Measurements from ENCODE around the gene SLC4A8. TPM values are rescaled to one million over a fixed set of nuclear protein-coding genes. Genes with fewer than 3 reads are reported as not detected.

Gene SLC4A8
- total RNA-seq, 2 donors from 2014 or later: 2.8 to 7.1 TPM

GRCh38 chr12:51473947-51474346, 49.3 kb downstream of the SLC4A8 start:
- H3K4me3 ChIP-seq: no peak overlapping the region
- no peak for DNase-seq (ENCODE audit: low spot score)
- H3K27me3 ChIP-seq (replicated peaks; ENCODE audit: insufficient read depth): no peaks in the 10 kb centered on the region

GRCh38 chr12:51475543-51475942, 50.9 kb downstream of the SLC4A8 start:
- Histone ChIP-seq H3K36me3 (no peaks in the 10 kb centered on the region), H3K27ac (no peak overlapping the region), H3K4me3 (no peak overlapping the region), H3K9me3 (no peaks in the 10 kb centered on the region), H3K4me1 (ENCODE audit: control insufficient read depth in 1 of 2, low read depth in 2 of 2) (no peaks in the 10 kb centered on the region), H3K27me3 (replicated peaks; ENCODE audit: insufficient read depth) (no peaks in the 10 kb centered on the region)
- DNase-seq (ENCODE audit: low spot score): no peak
- ATAC-seq (ENCODE audit: insufficient number of reproducible peaks, low FRiP score, low read depth): no peak
- TF ChIP-seq CTCF (IDR thresholded peaks at IDR 0.05): no peak

More at GRCh38 chr12:51473947-51474346, 49.3 kb downstream of the SLC4A8 start:
- no peak for TF ChIP-seq CTCF (IDR thresholded peaks at IDR 0.05)
- Histone ChIP-seq H3K9me3 (no peaks in the 10 kb centered on the region), H3K4me1 (ENCODE audit: control insufficient read depth in 1 of 2, low read depth in 2 of 2) (no peaks in the 10 kb centered on the region), H3K36me3 (no peaks in the 10 kb centered on the region), H3K27ac (no peak overlapping the region)
- ATAC-seq (ENCODE audit: insufficient number of reproducible peaks, low FRiP score, low read depth): no peak

- no peak for ATAC-seq (ENCODE audit: insufficient number of reproducible peaks, low FRiP score, low read depth)
- no peak for TF ChIP-seq CTCF (IDR thresholded peaks at IDR 0.05)
- H3K27ac ChIP-seq: no peak overlapping the region
- no peaks in the 10 kb centered on the region for H3K36me3 ChIP-seq
- no peak for DNase-seq (ENCODE audit: low spot score)
- no peak overlapping the region for H3K4me3 ChIP-seq
- H3K27me3 ChIP-seq (replicated peaks; ENCODE audit: insufficient read depth): no peaks in the 10 kb centered on the region
- no peaks in the 10 kb centered on the region for H3K9me3 ChIP-seq
- H3K4me1 ChIP-seq (ENCODE audit: control insufficient read depth in 1 of 2, low read depth in 2 of 2): no peaks in the 10 kb centered on the region
These were observed 56.3 kb downstream of the SLC4A8 start for GRCh38 chr12:51480978-51481377.

GRCh38 chr12:51482929-51483697, 58.5 kb downstream of the SLC4A8 start:
- Histone ChIP-seq H3K36me3 (no peaks in the 10 kb centered on the region), H3K4me1 (ENCODE audit: control insufficient read depth in 1 of 2, low read depth in 2 of 2) (no peaks in the 10 kb centered on the region), H3K4me3 (no peak overlapping the region), H3K27ac (no peak overlapping the region), H3K27me3 (replicated peaks; ENCODE audit: insufficient read depth) (no peaks in the 10 kb centered on the region), H3K9me3 (no peaks in the 10 kb centered on the region)
- TF ChIP-seq CTCF (IDR thresholded peaks at IDR 0.05): no peak
- no peak for ATAC-seq (ENCODE audit: insufficient number of reproducible peaks, low FRiP score, low read depth)
- no peak for DNase-seq (ENCODE audit: low spot score)

GRCh38 chr12:51484119-51484518, 59.5 kb downstream of the SLC4A8 start:
- DNase-seq (ENCODE audit: low spot score) (no peak), ATAC-seq (ENCODE audit: insufficient number of reproducible peaks, low FRiP score, low read depth) (no peak)
- H3K9me3 ChIP-seq: no peaks in the 10 kb centered on the region

More at GRCh38 chr12:51484119-51484518, 59.5 kb downstream of the SLC4A8 start:
- no peaks in the 10 kb centered on the region for H3K4me1 ChIP-seq (ENCODE audit: control insufficient read depth in 1 of 2, low read depth in 2 of 2)
- no peaks in the 10 kb centered on the region for H3K36me3 ChIP-seq
- H3K27ac ChIP-seq: no peak overlapping the region
- no peak overlapping the region for H3K4me3 ChIP-seq
- H3K27me3 ChIP-seq (replicated peaks; ENCODE audit: insufficient read depth): no peaks in the 10 kb centered on the region
- TF ChIP-seq CTCF (IDR thresholded peaks at IDR 0.05): no peak

Data from thoracic aorta (tissue), 2 donors.